ENCODE measurements around the gene GPS2.

DNA sequence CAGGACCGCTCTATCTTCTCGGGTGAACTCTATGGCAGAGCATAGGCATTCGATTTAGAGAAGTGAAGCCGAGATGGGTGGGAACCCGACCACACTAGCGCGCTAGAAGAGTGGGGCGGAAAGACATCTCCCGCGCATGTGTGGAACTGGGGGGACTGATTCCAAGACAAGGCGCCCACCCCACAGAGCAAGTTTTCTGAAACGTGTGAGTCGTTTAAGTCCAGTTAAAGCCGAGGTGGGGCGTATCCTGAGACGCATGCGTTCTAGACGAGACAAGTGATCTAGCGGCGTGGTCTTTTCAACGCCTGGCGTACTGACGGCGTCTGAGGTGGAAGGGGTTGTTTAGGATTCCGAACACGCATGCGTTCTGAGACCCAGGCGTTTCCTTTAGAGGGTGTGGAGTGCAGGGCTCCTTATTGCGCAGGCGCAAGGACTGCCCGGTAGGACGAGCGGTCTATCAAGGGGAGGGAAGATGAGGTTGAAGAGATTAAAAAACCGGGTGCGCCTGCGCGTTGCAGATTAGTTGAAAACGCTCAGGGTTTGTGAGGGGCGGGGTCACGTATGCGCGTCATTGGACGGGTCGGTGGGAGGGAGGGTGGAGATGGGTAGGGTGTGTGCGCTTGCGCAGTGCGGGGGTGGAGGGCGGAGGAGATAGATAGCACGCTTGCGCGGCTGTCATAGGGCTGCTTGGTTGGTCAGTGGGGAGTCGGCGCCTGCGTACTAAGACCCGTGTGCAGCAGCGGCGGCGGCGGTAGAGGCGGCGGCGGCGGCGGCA is 8.1 kb downstream of the GPS2 start, which contains the start of gene EIF5A:
- TF ChIP-seq SUZ12 (IDR thresholded peaks at IDR 0.05) = no peak
- TF ChIP-seq NFRKB (IDR thresholded peaks at IDR 0.05) = no peak; the same call in 1 of the 2 replicates
- TF ChIP-seq ARNT (IDR thresholded peaks at IDR 0.05) = no peak
- TF ChIP-seq SP1 (IDR thresholded peaks at IDR 0.05) = no peak
- TF ChIP-seq CTBP1 (IDR thresholded peaks at IDR 0.05; ENCODE audit: borderline replicate concordance) = no peak
- no peak for TF ChIP-seq BHLHE40 (IDR thresholded peaks at IDR 0.05; ENCODE audit: borderline replicate concordance)
- TF ChIP-seq, protein P1, sequence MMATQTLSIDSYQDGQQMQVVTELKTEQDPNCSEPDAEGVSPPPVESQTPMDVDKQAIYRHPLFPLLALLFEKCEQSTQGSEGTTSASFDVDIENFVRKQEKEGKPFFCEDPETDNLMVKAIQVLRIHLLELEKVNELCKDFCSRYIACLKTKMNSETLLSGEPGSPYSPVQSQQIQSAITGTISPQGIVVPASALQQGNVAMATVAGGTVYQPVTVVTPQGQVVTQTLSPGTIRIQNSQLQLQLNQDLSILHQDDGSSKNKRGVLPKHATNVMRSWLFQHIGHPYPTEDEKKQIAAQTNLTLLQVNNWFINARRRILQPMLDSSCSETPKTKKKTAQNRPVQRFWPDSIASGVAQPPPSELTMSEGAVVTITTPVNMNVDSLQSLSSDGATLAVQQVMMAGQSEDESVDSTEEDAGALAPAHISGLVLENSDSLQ (IDR thresholded peaks at IDR 0.05) = peak; percentile 86
- TF ChIP-seq TARDBP (IDR thresholded peaks at IDR 0.05) = no peak
- no peak for TF ChIP-seq LEF1 (IDR thresholded peaks at IDR 0.05; ENCODE audit: borderline replicate concordance)
- TF ChIP-seq FOXK2 (IDR thresholded peaks at IDR 0.05) = no peak
- no peak for TF ChIP-seq FOXM1 (IDR thresholded peaks at IDR 0.05; ENCODE audit: borderline replicate concordance)
